ENCODE results near the gene PLXNB2.
A peak's percentile ranks its signal among the peaks of the same experiment; 100 is the strongest.

DNA sequence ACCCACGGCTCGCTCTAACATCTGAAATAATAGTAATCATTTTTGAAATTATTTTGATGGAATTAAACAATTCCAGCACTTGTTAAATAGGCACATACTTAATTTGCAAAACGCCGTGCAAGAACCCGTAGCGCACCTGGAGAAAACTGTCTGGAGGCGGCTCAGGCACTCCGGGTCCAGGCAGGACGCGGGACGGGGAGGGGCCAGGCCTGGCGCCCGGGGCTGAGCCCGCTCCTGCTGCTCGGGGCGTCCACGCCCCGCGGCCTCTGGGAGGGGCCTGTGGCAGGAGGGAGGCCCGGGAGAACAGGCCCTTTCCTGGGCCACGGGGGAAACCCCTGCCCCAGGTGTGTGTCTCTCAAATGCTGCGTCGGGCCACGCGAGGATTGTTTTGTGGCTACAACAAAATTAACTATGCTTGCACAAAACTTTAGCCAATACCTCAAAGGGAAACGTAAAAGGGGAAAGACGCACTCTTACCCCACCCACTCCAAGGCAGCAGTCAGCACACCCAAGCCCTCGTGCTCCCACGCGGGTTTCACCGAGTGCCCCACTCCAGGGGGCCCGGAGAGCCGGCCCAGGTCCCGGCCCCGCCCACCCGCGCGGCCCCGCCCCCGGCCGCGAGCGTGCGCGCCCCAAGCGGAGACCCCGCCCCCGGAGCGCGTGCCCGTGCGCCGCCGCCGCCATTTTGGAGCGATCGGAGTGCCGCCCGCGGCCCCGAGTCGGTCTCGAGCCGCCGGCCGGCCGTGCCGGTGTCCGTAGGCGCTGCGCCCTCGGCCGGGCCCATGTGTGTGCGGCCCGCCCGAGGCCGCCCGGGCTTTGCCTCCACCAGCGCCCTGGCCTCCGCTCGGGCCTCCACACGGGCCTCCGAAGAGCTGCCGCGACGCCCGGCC, 35.5 kb upstream of the PLXNB2 start, which contains the start of gene PPP6R2:
- 0 out of 2 replicates have a peak, but pooled peaks have one; percentile 29 for TF ChIP-seq POLR2A (IDR thresholded peaks at IDR 0.05; ENCODE audit: low read depth, low read length)
- TF ChIP-seq TAF1 (IDR thresholded peaks at IDR 0.05; ENCODE audit: low read depth, low read length): peak; percentile 57; the same call in 1 of the 2 replicates
- TF ChIP-seq POLR2AphosphoS5 (IDR thresholded peaks at IDR 0.05; ENCODE audit: low read depth, low read length): 0 out of 2 replicates have a peak, but pooled peaks have one; percentile 41

Data from GM12891 (cell line).